Gastrocnemius medialis (tissue), 4 donors: ENCODE results near the gene PRDM16. TPM values are rescaled to one million over a fixed set of nuclear protein-coding genes. Genes with fewer than 3 reads are reported as not detected.

Experiments used
- ATAC-seq, 2 donors: fragments of 150-250 bp; one replicate each; pipeline ENCODE4 v1.9.1; 2016
- DNase-seq, 2 donors: peaks; one replicate each; pipeline ENCODE4 v3.0.0-alpha.2; 2019
- H3K27ac ChIP-seq, 4 donors: fragments of 200-600 bp; sonication (generic); 1 replicate in 1 of 4; 2 replicates in 3 of 4; pipeline ENCODE4 v1.5.1; 2016 to 2018; ENCODE audit warnings: mild to moderate bottlenecking in 2 of 4, moderate library complexity in 1 of 4
- H3K27me3 ChIP-seq, 3 donors: fragments of 200-600 bp; sonication (generic) in 2 of 3; 1 replicate in 1 of 3; 2 replicates in 2 of 3; pipeline versions ENCODE4 v1.5.1 to v1.6.0; 2016 to 2019; ENCODE audit warnings: mild to moderate bottlenecking in 1 of 3, moderate library complexity in 1 of 3
- H3K36me3 ChIP-seq, 2 donors: fragments of 200-600 bp; sonication (generic) in 1 of 2; one replicate each; pipeline ENCODE4 v1.5.1; 2017 to 2018
- H3K4me1 ChIP-seq, 2 donors: fragments of 200-600 bp; sonication (generic) in 1 of 2; one replicate each; pipeline ENCODE4 v1.5.1; 2016 to 2017; ENCODE audit warnings: mild to moderate bottlenecking in 2 of 2
- H3K4me3 ChIP-seq, 4 donors: fragments of 200-600 bp; sonication (generic) in 3 of 4; 1 replicate in 1 of 4; 2 replicates in 3 of 4; pipeline ENCODE4 v1.5.1; 2016 to 2019; ENCODE audit warnings: mild to moderate bottlenecking in 2 of 4
- H3K9me3 ChIP-seq, 3 donors: fragments of 200-600 bp; sonication (generic) in 2 of 3; 1 replicate in 1 of 3; 2 replicates in 2 of 3; pipeline ENCODE4 v1.5.1; 2016 to 2019
- CTCF ChIP-seq, 5 experiments: fragments of 450-650 bp in 3 of 5; fragments of 200-600 bp in 2 of 5; sonication (generic) in 2 of 5; IDR thresholded peaks in 4 of 5; conservative IDR thresholded peaks in 1 of 5; 1 replicate in 4 of 5; 2 replicates in 1 of 5; pipeline ENCODE4 v1.5.1; 2016 to 2019; ENCODE audit warnings: antibody characterized with exemption in 5 of 5, mild to moderate bottlenecking in 3 of 5, moderate library complexity in 3 of 5
- POLR2A ChIP-seq, 2 donors: fragments of 450-650 bp; IDR thresholded peaks; one replicate each; pipeline ENCODE4 v1.6.1; 2017; ENCODE audit warnings: antibody characterized with exemption in 2 of 2, mild to moderate bottlenecking in 2 of 2, moderate library complexity in 2 of 2
- in situ Hi-C, 4 donors: fragments of 200-750 bp; cut with MboI; loops; one replicate each; pipeline versions ENCODE4 v1.15.0 to v1.8.0; 2017; ENCODE audit warnings: low sequenced_read_pairs in 4 of 4
- intact Hi-C: fragments of 100-400 bp; cut with DNase I; formaldehyde crosslinking; loops from one replicate; pipeline ENCODE4 v1.15.1; 2023; ENCODE audit warnings: low total_unique reads
- total RNA-seq, 4 donors: library from RNA; depleted of rRNA; stranded (reverse); fragments of >200 nt; gene quantifications; one replicate each; pipeline versions ENCODE4 v1.1.0 to v1.2.3, GENCODE V29; 2016

The PRDM16 gene
- total RNA-seq, 4 donors from 2014 or later, result 0.03 to 0.19 (median 0.17) TPM

DNA sequence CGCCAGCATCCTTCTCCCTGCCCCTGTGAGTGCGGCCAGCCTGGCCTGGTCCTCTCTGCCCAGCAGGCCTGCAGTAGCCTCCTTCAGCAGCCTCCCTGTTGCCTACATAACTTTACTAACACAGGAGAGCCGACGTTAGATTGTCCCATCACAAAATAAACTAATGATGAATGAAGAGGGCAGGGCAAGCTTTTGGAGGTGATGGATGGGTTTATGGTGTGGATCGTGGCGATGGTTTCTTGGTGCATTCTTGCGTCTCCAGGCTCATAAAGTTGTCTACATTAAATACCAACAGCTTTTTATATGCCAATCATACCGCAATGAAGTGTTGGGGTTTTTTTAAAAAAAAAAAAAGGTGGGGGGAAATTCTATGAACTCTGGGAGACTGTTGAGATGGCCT lies 164.5 kb downstream of the PRDM16 start:
- no peak for DNase-seq
- ATAC-seq, result no peak
- Histone ChIP-seq H3K9me3 (no peaks in the 10 kb centered on the region), H3K36me3 (no peaks in the 10 kb centered on the region), H3K4me1 (no peaks in the 10 kb centered on the region), H3K27ac (no peak overlapping the region), H3K4me3 (no peak overlapping the region), H3K27me3 (peaks cover 3 to 26% (median 8%) of the 10 kb centered on the region in 3 donors)
- TF ChIP-seq POLR2A (IDR thresholded peaks at IDR 0.05), result no peak
- TF ChIP-seq CTCF (IDR thresholded peaks at IDR 0.05 in 4 of 5, conservative IDR thresholded peaks at IDR 0.05 in 1 of 5), result no peak
- in situ Hi-C loops (no loop called here), intact Hi-C loops (no loop called here)

DNA sequence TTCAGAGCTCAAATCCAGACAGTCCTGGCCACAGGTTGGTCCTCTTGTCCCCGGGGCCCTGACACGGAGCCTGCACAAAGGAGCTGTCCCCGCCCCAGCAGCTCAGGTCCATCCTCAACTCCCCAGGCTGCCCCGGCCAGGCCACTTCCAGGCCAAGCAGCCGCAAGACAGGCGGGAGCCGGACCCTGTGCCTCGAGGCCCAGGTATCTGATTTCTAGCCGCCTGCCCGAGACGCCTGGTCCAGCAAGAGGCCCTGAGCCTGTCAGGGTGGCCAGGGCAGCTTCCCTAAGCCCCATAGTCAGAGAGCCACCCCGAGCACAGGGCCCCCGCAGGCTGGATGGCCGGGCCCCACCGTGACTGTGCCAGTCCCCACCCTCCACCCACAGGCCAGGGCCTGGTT lies 165.3 kb downstream of the PRDM16 start:
- no peak overlapping the region for H3K4me3 ChIP-seq
- no peak for ATAC-seq
- intact Hi-C loops, result no loop called here
- H3K9me3 ChIP-seq, result no peaks in the 10 kb centered on the region
- no peaks in the 10 kb centered on the region for H3K36me3 ChIP-seq
- DNase-seq, result no peak
- in situ Hi-C loops, result no loop called here
- no peak for TF ChIP-seq POLR2A (IDR thresholded peaks at IDR 0.05)
- TF ChIP-seq CTCF (IDR thresholded peaks at IDR 0.05 in 4 of 5, conservative IDR thresholded peaks at IDR 0.05 in 1 of 5), result no peak
- H3K4me1 ChIP-seq, result no peaks in the 10 kb centered on the region
- H3K27ac ChIP-seq, result no peak overlapping the region
- H3K27me3 ChIP-seq, result peaks cover 9 to 29% (median 14%) of the 10 kb centered on the region in 3 donors

- intact Hi-C loops, result no loop called here
- no peak overlapping the region for H3K27ac ChIP-seq
- no peaks in the 10 kb centered on the region for H3K4me1 ChIP-seq
- H3K36me3 ChIP-seq, result no peaks in the 10 kb centered on the region
- DNase-seq (no peak), ATAC-seq (no peak)
- in situ Hi-C loops, result no loop called here
- peaks cover 13 to 29% (median 18%) of the 10 kb centered on the region in 3 donors for H3K27me3 ChIP-seq
- no peaks in the 10 kb centered on the region for H3K9me3 ChIP-seq
- TF ChIP-seq CTCF (IDR thresholded peaks at IDR 0.05 in 4 of 5, conservative IDR thresholded peaks at IDR 0.05 in 1 of 5), result no peak
- no peak for TF ChIP-seq POLR2A (IDR thresholded peaks at IDR 0.05)
- H3K4me3 ChIP-seq, result no peak overlapping the region
Measured at GRCh38 chr1:3234956-3235355, 166.0 kb downstream of the PRDM16 start.

DNA sequence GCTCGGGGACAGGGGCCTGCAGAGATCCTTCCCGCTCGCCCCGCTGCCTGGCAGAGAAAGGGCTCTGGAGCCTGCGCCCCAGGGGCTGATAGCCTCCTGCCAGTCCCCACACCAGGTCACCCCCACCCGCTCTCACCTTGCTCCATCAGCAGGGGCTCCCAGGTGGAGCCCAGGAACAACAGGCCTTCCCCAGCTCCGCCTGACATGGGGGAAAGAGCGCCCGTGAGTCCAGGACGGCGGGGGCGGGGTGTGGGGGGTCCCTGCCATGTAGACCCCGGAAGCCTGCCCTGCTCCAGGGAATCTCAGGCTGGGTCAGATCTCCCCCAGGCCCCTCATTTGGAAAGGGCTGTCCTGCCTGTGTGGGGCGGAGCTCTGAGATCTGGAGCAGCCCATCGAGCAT lies 166.5 kb downstream of the PRDM16 start:
- TF ChIP-seq CTCF (IDR thresholded peaks at IDR 0.05 in 4 of 5, conservative IDR thresholded peaks at IDR 0.05 in 1 of 5) (no peak), POLR2A (IDR thresholded peaks at IDR 0.05) (no peak)
- in situ Hi-C loops, result no loop called here
- H3K36me3 ChIP-seq, result no peaks in the 10 kb centered on the region
- H3K4me3 ChIP-seq, result no peak overlapping the region
- H3K27me3 ChIP-seq, result peaks cover 19 to 32% (median 23%) of the 10 kb centered on the region in 3 donors
- H3K9me3 ChIP-seq, result no peaks in the 10 kb centered on the region
- no peak overlapping the region for H3K27ac ChIP-seq
- H3K4me1 ChIP-seq, result no peaks in the 10 kb centered on the region
- no peak for ATAC-seq
- intact Hi-C loops, result no loop called here
- no peak for DNase-seq

DNA sequence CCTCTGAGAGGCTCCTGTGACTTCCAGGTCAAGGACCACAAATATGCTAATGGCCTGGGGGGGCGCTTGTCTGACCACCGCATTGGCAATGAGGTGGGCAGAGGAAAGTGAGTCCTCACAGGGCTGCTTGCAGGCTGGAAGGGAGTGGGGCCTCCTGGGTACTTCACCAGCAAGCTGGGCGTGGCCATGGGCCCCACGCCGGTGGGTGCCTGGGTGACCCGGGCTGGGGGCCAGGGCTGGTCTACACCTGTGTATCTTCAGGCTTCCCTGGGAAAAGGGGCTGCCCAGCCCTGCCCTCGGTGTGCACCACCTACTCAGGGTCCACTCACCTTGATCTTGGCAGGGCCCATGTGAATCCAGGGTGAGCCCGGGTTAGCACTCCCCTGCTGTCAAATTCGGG lies 167.4 kb downstream of the PRDM16 start:
- no peak for TF ChIP-seq CTCF (IDR thresholded peaks at IDR 0.05 in 4 of 5, conservative IDR thresholded peaks at IDR 0.05 in 1 of 5)
- TF ChIP-seq POLR2A (IDR thresholded peaks at IDR 0.05), result no peak
- Histone ChIP-seq H3K36me3 (no peaks in the 10 kb centered on the region), H3K27me3 (peaks cover 20 to 41% (median 30%) of the 10 kb centered on the region in 3 donors), H3K4me3 (no peak overlapping the region), H3K27ac (no peak overlapping the region), H3K9me3 (no peaks in the 10 kb centered on the region), H3K4me1 (no peaks in the 10 kb centered on the region)
- DNase-seq (no peak), ATAC-seq (no peak)
- in situ Hi-C loops, result no loop called here
- intact Hi-C loops, result no loop called here
